A172 (cell line): ENCODE data around the gene ZMPSTE24. TPM values are rescaled to one million over a fixed set of nuclear protein-coding genes. Genes with fewer than 3 reads are reported as not detected.

Experiments used
- DNase-seq: peaks from one replicate; pipeline ENCODE4 v3.0.0-alpha.2; 2015; ENCODE audit warnings: low spot score
- total RNA-seq: library from RNA; depleted of rRNA; stranded (reverse); fragments of >200 nt; shearing (Covaris generic); gene quantifications from 2 replicates; pipeline ENCODE4 v1.2.3, GENCODE V29; 2014

Gene ZMPSTE24
- total RNA-seq, 1 experiment from 2014 or later, result 131 TPM

DNA sequence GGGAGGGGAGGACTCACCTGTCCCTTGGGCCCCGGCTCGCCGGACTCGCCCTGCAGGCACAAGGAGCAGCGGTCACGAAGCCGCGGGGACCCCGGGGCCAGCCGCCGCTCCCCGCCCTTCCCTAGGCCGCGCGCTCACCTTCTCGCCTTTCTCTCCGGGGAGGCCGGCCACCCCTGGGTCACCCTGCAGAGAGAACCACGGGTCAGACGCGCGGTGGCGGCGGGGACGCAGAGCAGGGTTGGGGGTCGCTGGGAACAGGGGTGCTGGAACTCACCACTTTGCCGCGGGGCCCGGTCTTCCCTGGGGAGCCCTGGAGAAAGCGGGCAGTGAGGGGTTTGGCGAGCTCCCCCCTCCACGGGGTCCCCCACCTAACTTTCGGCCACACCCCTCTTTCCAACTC is 45.8 kb downstream of the ZMPSTE24 start:
- DNase-seq, result no peak

DNA sequence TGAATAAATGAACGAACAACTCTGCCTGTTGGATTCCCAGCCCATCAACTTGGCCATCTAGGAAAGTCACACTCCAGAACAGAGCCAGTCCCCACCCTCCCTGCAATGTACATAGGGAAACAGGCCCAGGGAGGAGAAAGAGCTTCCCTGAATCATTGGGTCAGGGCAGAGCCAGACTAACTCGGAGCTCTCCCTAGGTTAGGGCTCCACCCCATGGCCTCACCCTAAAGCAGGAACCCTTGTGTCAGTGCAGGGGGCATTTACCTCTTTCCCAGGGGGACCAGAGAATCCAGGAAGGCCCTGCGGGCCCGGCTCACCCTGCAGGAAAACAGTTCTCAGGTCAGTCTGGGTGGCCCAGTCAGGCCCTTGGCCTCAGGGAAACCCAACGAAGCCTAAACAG is 47.4 kb downstream of the ZMPSTE24 start:
- DNase-seq, result no peak

DNA sequence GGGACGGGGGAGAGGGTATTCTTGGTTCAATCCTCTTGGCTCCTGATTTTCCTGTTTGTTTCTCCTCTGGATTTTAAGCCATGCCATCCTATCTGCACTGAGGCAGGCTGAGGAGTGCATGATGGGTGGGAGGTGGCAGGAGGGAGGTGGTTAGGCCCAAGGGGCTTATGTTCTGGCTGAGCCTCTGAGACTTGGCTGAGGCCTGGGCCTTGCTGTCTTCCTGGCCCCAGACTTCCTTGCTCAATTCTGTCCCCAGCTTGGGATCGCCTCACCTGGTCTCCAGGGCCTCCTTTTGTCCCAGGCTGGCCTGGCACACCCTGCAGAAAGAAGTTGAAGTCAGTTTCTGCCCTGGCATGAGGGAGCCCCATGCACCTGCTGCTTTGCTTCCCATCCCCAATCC is 47.8 kb downstream of the ZMPSTE24 start:
- DNase-seq, result no peak

DNA sequence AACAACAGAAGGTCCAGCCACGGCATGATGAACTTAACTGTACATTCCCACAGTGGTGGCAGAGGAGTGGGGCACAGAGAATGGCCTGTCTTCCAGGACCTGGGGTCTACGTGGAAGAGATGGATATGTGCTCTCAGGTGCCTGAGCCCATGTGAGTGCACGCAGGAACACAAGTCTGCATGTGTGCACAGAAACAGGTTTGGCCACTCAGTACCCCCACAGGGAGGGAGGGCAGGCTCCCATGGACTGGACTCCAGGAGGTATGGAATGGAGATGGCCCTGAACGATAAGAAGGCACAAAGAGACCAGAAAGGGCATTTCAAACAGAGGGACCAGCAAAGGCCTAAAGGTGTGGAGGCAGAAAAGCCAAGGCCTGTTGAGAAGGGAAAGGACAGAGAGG is 48.3 kb downstream of the ZMPSTE24 start:
- no peak for DNase-seq

DNA sequence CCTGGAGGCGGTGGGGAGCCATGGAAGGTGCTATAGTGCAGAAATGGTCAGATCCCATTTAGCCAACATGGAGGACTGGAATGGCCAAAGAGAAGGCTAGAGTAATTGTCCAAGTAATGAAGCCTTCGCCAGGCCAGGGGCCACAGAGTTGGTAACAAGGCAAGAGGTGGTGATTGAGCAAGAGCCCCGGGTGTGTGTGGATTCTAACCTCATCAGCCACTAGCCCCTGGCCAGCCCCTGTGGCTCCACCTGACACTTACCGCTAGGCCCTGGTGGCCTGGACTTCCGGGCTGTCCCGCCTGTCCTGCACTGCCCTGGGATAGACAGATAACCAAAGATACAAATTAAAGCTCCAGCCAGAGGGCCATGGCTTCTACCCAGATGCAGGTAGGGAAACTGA is 49.1 kb downstream of the ZMPSTE24 start:
- no peak for DNase-seq

DNA sequence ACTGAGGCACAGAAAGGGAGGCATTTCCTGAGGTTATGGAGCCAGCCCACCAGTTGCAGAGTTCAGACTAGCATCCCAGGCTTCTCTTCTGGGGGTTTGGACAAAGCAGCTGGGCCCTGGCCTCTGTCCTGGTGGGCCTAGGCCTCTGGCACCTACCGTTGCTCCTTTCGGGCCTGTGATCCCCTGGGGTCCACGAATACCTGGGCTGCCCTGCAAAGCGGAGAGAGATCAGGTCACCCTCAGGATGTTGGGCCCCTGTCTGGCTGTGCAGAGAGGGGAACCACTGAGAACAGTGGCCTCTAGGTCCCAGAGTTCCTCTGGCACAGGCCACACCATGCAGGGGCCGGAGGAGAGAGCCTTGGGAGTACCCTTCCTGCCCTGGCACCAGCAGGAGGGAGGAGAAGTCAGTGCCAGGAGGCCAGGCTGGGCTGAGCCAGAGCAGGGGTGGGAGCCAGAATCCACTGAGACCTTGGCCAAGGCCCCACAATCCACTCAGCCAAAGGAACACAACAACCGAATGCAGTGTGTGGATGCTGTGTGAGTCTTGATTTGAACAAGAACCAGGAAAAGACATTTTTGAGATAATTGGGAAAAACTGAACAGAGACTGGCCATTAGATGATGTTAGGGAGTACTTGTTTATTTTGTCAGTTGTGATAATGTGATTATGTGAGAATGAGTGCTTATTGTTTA is 50.1 kb downstream of the ZMPSTE24 start:
- DNase-seq, result no peak

DNA sequence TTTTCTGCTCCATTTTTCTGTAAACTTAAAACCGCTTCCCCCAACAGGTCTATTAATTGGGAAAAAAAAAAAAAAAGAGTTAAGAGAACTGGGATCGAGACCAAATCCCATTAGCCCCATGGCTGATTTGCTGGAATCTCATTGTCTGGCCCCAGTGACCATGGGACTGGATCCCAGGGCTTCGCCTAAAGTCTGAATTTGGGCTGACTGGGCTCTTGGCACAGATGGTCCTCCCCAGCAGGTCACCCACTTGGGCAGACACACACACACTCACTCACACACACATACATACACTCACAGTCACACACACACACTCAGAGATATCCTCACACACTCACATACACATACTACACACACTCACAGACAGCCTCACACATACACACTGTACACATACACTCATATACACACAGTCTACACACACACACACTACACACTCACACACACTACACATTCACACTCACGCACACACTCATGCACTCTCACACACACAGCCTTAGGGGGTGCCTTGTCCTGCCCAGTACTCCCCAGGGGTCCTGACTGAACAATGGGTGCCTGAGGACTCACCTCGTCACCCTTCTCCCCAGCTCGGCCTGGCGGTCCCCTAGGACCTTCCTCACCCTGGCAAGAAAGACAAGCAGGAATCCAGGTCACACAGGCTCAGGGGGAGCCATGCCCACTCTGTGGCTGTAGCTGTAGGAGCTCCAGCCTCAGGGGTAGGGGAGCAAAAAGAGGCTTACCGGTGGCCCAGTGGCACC is 51.5 kb downstream of the ZMPSTE24 start:
- DNase-seq, result no peak

DNA sequence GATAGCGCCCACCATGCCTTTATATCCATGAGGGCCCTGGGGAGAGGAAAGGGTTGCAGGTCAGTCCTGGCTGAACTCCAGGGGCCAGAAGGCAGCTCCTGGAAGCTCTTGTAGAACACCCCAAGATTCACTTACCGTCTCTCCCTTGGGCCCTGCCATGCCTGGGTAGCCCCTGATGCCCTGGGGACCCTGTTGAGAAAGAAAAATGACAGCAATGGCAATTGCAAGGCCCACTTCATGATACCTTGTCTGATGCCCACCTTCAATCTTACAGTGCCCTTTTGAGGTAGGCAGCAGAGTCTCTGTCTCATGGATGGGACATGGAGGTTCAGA is 52.1 kb downstream of the ZMPSTE24 start:
- DNase-seq, result no peak

DNA sequence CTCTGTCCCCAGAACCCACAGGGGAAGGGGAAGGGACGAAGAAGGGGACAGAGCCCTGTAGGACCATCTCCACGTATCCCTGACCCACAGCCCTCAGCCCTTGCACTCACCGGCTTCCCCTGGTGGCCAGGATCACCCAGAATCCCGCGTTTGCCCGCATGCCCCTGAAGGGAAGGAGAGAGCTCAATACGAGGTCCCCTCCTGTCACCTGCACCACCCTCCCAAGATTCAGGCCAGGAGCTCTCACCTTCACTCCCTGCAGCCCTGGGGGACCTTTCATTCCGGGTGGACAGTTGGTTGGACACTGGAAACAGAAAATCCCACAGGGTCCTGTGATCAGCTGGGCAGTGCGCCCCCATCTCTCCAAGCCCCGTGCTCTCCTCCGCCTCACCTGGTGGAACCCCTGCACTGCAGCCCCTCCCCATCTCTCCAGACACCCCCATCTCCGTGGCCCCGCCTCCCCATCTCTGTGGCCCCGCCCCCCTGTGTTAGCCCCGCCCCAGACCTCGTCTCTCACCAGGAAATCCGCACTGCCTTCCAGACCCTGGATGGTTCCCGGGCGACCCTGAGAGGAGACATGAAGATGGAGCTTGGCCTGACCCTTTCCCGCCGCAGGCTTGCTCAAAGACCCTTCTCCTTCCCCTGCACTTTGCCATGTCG is 53.1 kb downstream of the ZMPSTE24 start:
- DNase-seq, result no peak

DNA sequence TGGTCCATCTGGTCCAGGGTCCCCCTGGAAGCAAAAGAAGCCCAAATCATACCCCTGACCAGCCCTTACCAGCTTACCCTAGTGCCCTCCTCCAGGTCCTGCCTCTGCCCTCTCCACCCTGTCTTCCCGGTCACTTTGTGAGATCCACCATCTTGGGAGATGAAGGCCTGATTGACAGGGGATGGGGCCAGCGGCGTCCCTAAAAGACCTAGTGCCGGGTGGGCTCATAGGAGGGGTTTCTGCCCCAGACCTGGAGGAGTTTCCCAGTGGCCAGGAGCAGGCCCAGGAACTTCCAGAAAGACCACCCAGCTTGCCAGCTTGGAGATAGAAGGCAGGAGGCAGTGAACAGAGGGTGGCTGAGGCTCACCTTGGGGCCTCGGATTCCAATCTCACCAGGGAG is 53.7 kb downstream of the ZMPSTE24 start:
- no peak for DNase-seq

DNA sequence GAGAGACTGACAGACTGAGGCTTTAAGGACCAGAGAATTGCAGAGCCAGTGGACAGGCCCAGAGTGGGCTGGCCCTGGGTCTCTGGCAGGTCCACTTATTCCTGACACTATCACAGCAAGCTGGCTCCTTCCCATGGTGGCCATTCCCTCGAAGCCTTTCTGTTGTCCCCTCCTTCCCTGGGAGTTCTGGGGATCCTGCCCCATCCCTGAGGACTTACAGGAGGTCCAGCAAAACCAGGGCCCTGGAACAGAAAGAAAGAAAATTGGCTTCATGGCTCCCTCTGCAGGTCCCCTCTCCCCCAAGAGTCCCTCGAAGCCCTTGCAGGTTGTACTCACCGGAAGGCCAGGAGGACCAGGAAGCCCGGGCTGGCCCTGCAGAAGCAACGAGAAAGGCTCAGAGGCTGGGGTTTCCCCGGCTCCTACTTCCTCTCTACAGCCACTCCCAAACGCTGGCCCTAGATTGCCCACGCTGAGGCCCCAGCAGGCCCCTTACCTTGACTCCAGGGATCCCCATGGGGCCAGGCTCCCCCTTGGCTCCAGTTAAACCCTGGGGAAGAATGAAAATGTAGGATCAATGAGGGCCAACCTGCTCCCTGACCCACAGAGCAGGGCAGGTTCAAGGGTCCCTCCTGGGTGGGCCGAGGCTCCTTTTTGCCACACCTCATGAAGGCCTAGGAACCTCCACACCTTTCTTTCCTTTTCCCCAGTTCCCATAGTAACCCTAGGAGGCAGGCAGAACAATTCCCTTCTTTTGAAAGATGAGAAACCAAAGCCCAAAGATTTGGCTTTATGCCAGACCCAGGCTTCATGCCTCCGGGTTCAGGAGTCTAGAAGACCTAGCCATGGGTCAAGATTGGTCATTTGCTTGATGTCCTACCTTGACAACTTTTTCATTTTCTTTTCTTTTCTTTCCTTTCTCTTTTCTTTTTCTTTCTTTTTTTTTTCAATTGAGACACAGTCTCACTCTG is 54.5 kb downstream of the ZMPSTE24 start:
- no peak for DNase-seq

DNA sequence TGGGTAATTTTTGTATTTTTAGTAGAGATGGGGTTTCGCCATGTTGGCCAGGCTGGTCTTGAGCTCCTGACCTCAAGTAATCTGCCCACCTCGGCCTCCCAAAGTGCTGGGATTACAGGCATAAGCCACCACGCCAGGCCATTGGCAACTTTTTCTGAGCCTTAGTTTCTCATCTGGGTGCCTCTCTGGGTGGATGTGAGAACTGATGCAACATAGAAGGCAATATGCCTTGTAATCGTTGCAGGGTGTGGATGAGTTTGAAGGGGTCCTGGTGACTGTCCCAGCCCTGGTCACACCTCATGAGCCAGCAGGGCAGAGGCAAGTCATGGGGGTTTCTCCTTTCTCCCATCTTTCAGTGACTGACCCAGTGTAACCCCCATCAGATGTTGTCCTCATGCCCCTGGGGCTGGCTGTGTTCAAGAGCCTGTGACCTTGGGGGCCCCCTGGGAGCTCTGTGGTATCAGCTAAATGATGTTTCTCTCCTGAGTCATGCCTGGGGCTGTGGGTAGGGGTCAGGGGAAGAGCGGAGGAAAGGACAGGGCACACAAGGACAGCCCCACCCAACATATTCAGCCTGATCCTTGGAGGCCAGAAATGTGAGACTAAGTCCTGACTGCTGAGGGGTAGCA is 55.4 kb downstream of the ZMPSTE24 start:
- DNase-seq, result peak; percentile 72

DNA sequence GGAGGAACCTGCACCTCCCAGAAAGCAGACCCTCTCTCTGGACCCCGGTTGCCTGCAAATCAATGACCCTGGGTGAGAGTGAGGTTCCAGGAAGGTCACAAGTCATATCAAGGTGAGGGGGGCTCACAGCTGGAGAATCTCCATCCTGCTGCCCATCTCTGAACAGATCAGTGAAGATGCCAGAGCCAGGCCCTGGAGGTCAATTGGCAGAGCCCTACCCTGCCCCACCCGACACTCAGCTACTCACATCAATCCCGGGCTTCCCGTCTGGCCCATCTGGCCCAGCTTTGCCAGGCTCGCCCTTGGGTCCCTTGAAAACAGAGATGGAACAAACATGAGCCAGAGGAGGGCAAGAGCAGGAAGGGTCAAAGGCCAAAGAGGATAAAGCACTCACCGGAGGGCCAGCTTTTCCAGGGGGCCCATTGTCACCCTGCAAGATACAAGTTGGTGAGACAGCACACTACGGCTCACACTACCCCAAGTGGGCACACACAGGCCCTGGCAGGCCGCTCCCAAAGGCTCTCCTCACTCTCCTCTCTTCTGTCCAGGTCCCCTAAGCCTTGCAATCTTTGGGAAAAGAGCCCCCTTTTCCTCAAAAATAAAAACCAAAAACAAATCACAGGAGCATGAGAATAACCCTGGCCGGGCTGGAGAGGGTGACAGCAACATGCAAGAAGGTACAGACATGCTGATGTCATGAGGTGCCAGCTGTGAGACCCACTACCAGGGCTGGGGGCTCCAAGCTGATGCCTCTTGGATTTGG is 56.1 kb downstream of the ZMPSTE24 start:
- DNase-seq, result no peak

DNA sequence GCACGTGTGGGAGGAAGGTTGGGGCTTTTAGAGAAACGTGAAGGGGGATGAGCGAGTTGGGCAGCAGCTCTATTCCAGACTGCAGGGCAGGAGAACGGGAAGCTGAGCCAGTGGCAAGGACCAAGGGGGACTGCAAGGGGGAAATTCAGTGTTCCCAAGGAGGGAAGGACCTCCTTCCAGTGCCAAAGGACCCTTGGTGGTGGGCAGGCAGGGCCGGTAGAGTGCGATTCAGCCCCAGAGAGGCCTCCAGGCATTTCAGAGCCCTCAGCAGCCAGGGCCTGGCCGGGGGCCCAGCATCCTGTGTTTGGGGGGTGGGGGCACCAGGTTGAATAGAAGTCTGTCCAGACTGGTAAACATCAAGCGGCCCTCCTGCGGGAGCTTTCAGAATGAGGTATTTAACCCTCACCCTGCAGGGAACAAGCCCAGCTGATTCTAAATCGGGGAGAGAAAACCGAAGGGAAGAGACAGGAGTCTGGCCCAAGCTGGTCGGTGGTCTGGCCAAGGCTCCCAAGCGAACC is 56.7 kb downstream of the ZMPSTE24 start:
- no peak for DNase-seq

DNA sequence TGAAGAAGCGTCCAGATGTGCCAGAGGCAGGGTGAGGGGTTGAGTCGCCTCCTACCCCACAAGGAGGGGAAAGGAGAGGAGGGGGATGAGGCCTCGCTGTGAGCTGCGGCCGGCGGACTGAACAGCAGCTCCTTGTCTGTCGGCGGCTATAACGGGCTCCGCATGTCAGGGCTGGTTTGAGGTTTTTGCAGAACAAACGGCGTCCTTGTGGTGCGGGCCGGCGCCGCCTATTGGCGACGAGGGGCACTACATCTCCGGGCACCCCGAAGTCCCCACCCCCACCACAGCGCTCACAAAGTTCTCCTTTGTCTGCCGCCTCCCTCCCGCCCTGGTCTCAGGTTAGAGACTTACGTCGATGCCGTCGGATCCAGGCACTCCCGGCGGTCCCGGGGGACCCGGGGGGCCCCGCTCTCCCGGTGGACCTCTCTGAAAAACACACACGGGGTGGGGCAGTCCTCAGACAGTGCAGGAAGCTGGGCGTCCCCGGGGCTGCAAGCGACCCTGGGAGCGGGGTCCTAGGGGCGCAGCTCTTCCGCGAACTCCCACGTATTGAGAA is 57.3 kb downstream of the ZMPSTE24 start:
- DNase-seq, result no peak

DNA sequence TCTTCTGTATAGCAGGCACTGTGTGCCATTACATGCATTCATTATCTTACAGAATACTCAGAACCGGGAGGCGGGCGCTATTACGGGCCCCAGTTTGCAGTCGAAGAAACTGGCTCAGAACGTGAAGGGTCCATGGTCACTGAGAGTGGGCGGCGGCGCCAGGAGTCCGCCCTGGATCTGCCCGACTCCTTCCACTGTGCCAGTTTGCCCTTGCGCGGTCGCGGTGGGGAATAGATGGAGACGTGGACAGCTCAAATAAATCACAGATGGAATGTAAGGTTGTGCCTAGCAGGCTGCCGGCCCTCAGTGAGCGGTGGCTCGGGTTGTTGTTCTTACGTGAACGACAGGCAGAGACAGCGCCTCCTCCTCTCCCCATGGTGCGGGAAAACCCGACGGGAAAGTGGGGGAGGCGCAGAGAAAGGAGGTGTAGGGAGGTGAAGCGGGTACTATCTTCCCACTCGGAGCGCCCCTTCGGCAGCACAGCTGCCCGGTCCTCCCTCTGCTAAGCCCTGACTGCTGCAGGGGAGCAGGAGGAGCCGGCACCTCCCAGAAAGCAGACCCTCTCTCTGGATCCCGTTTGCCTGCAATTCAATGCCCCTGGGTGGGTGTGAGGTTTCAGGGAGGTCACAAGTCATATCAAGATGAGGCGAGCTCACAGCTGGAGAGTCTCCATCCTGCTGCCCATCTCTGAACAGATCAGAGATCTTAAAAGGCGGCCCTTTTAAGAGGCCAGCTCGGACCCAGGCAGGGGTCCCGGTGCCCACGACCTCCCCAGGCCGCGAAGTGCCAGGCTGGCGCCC is 58.0 kb downstream of the ZMPSTE24 start:
- DNase-seq, result no peak

DNA sequence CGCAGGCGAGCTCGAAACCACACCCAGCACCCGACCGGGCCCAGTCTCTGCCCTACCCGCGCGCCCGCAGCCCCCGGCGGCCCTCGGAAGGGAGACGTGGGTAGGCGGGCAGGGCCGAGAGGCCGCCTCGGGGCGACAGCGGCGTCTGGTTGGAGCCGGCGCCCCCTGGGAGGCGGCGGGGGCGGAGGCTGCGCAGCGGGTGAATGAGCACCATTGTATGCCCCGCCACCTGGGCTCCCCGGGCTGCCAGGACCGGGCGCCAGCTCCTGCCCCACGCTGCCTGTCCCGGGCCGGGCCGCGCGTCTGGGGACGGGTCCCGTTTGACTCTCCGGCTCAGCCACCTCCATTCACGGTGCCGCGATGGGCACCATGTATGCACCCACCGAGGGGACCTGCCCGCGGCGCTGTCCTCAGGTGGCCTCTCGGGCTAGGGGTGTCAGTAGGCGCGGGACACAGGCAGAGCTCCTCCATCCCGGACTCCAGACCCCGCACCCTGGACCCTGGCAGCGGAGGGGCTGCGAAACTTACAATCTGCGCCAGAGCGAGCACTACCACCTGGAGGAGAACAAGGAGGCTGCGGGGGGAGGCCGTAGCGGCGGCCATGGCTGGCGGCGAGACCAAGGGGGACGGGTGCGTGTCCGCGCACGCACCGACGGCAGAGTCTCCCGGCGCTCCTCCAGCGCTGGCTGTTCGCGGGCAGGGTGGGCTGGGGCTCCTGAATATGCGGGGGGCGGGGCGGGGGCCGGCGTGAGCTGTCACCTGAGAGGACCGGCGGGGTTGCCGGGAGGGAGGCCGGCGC is 58.8 kb downstream of the ZMPSTE24 start, which contains the start of gene COL9A2:
Gene COL9A2, minus strand, starts transcription at position 692 of the 799 bp plus-strand sequence. Its CDS starts 89 bp downstream, at position 603.
- DNase-seq, result no peak

DNA sequence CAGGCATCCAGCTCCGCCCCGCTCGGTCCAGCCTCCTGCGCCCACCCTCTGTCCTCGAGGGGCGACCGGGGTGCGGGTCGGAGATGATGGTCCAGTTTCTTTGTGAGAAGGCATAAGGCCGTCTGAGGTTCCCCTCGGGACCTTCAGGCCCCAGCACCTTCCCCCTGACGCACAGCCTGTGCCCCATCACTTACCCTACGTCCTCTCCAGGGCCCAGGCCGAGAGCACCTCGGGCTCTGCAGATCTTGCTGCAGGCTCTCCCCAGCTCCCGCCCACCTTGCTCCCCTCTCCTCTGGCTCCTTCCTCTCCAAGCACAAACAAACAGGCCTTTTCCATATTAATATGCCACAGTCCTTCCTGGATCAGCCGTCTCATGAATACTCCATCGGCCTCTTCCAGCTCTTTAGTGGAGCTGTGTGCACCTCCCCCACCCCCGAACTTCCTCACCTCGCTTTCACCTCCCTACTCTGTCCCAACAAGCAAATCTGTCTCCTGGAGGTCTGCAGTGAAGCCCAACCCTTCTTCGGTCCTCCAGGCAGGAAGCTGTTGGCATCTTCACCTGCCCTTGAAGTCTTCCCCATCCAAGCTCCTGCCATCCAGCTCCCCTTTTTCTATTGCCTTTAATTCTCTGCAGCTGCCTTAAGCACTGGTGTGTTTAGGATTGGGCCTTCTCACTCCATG is 59.5 kb downstream of the ZMPSTE24 start:
- DNase-seq, result no peak
